GM19023 (cell line): Measurements from ENCODE around the gene ZDHHC16.
"Not testable (repeated sequence)": the region's sequence is repeated elsewhere in the genome, so short reads cannot be mapped to it uniquely, and the experiment has no call there.

Experiments used
- ATAC-seq: cut with Tn5 transposase; IDR thresholded peaks from one replicate; pipeline ENCODE4 v1.9.1; 2021; ENCODE audit warnings: mild to moderate bottlenecking, moderate library complexity; ENCODE audit not compliant: unreplicated experiment

Gene ZDHHC16

GRCh38 chr10:97434055-97434454 is 11.9 kb upstream of the ZDHHC16 start:
- no peak for ATAC-seq

- ATAC-seq, result no peak
Observed at GRCh38 chr10:97434557-97434956, 11.4 kb upstream of the ZDHHC16 start.

DNA sequence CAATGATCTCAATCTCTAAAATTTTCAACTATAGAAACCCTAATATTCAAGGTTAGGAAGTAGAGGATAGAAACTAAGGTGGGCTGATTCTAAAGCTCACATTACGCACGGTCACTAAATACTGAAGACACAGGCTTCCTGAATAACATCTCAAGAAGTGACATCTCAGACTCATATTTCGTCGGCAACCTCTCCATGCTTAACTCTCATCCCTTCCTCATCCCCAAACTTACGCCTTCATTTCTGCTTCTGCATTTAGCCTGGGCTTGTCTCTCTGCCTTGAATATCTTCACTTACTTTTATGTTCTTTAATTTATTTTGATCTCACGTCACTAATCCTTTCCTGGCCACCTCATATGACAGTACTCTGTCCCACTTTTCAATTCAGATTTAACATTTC is 10.8 kb upstream of the ZDHHC16 start:
- ATAC-seq, result no peak

DNA sequence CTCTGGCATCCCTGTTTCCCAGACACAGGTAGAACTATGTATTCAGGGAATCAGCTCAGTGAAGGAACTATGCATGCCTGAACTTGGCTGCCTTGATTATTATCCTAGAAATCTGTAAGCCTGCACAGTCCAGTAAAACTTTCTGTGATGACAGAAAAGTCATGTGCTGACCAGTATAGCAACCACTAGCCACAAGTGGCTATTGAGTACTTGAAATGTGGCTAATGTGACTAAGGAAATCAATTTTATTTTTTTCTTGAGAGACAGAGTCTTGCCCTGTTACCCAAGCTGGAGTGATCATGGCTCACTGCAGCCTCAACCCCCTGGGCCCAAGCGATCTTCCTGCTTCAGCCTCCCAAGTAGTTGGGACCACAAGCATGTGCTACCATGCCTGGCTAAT is 3.7 kb upstream of the ZDHHC16 start:
- no peak for ATAC-seq

DNA sequence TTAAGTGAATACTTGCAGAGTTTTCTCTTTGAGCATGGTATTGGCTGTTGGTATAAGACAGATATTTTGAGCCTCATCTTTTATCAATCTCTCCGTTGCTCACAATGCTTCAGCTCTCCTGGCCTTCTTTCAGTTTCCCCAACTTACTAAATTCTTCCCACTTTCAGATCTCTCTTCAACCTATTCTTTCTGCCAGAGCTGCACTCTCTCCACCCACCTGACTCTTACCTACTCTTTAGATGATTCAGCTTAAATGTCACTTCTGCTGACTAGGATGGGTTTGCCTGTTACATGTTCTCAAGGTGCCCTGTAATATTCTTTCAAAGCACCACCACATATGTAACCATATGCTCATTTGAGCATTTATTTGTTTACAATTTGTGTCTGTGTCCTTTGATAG is 1.8 kb upstream of the ZDHHC16 start:
- no peak for ATAC-seq

DNA sequence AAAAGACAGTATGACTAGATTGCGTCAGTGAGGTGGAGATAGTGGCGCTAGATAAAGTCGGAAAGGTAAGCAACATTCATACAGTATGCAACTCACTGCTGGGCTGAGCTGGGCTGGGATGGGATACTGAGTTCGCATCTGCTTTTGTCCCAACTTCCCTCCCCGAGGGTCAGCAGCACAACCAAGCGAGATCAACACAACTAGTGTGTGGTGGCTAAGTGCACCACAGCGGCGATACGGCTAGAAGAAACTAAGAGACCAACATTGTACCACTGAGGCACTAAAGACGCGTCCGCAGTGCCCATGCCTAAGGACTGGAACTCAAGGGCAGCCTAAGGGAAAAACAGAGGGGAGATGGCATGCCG is 636 bp upstream of the ZDHHC16 start:
- ATAC-seq, result no peak

- ATAC-seq, result no peak
Observed at GRCh38 chr10:97450828-97451227, 4.9 kb downstream of the ZDHHC16 start.

- no peak for ATAC-seq
Observed at GRCh38 chr10:97451605-97452004, 5.6 kb downstream of the ZDHHC16 start.

DNA sequence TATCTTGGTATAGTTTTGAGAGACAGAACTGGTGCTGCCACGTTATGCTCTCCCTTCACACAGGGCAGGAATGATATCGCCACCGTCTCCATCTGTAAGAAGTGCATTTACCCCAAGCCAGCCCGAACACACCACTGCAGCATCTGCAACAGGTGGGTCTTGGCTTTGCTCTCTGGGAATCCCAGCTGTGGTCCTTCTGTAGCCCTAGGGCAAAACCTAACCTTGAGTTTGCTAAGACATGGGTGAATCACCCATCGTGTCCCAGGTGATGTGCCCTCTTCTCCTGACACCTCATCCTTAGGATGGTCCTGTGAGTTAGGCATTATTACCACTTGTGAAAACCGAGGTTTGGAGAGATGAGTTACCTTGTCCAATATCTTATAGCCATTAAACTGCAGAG is 6.4 kb downstream of the ZDHHC16 start:
- no peak for ATAC-seq

GRCh38 chr10:97454330-97455036 is 8.5 kb downstream of the ZDHHC16 start:
- ATAC-seq, result no peak

GRCh38 chr10:97456034-97456685 is 10.2 kb downstream of the ZDHHC16 start:
- ATAC-seq, result no peak

GRCh38 chr10:97456686-97457065 is 10.7 kb downstream of the ZDHHC16 start:
- no peak for ATAC-seq

- ATAC-seq, result no peak
Observed at GRCh38 chr10:97459111-97459510, 13.1 kb downstream of the ZDHHC16 start.

DNA sequence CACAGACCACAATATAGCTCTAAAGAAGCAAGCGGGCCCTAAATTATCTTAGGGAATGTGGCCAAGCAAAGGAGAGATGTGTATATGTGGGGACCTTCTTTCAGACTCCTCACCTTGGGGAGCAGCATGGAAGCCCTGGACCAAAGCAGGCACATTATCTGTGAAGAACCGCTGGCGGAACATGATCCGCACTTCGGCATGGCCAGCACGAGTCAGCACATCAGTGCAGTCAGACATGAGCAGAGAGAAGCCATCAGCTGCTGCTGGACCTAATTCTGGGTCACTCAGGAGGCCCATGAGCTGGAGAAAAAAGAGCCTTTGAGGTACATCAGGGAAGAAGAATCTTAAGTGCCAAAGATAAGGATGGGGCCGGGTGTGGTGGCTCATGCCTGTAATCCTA is 14.0 kb downstream of the ZDHHC16 start:
- ATAC-seq, result no peak

- no peak for ATAC-seq
Observed at GRCh38 chr10:97462309-97462708, 16.3 kb downstream of the ZDHHC16 start.

GRCh38 chr10:97463363-97464132 is 17.6 kb downstream of the ZDHHC16 start:
- ATAC-seq, result no peak

DNA sequence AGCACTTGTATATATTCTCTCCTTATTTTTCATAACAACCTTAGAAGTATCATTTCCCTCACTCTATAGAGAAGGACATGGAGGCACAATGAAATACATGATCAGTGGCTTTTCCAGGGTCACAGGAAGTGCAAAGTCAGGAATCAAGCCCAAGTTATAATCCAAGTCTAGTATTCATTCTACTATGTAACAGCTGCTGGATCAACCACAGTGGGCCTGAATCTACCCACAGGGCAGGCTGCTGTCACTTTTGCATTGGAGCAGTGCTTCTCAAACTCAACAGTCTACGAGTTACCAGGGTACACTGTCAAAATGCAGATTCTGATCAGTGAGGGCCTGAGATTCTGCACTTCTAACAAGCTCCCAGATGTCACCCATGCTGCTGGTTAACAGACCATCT is 18.3 kb downstream of the ZDHHC16 start:
- no peak for ATAC-seq

DNA sequence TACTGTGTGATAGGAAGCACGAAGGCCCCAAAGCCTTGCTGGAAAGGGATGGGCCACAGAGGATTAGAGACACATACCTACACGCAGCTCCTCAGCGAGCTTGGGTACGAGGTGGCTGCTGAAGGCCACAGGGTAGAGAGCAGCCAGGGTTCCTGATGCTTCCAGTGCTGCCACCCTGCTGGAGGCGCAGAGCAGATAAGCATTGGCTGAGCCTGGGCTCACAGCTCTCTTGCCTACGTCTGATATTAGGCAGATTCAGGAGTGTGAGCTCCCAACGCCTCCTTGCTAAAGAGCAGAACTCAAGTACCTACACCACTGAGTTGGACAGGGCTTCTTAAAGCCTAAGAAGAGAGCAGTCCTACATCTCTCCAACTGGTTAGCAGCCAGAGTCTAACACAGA is 20.0 kb downstream of the ZDHHC16 start:
- no peak for ATAC-seq

DNA sequence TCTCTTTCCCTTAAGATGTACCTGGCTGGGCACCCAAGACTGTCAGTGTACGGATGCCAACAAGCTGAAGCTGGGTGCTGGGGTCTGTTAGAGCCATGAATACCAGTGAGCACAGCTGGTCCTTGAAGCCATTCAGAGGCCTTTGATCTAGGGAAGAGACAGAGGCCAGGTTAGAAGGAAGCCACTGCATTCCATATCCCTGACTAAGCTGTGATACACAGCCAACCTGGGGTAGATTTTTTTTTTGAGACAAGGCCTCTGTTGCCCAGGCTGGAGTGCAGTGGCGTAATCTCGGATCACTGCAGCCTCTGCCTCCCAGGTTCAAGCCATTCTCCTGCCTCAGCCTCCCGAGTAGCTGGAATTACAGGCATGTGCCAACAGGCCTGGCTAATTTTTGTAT is 20.8 kb downstream of the ZDHHC16 start:
- ATAC-seq, result no peak

DNA sequence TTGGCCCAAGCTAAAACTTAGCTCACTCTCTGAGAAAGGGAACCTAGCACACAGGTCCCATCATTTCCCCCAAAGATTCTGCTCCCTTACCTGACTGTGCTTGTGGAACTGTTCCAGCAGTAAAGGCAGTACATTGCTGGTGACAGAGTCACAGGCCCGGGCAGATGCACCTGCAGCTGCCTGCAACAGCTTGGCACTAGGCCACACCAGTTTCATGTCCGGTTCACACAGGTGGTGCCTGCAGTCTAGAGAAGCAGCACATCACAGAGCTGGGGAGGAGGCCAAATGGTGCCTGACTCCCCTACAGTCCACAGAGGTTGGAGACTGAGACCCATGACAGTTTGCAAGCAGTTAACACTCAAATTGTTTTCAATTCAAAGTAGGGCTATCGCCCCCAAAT is 22.2 kb downstream of the ZDHHC16 start:
- ATAC-seq, result no peak

- not testable (repeated sequence) for ATAC-seq
Observed at GRCh38 chr10:97468781-97469180, 22.8 kb downstream of the ZDHHC16 start.

GRCh38 chr10:97474918-97475317 is 28.9 kb downstream of the ZDHHC16 start:
- no peak for ATAC-seq
